ENCODE data around the gene TCF12.
A peak's percentile ranks its signal among the peaks of the same experiment; 100 is the strongest.

Gene TCF12

GRCh38 chr15:57025264-57025926 lies 107.0 kb downstream of the TCF12 start:
- no peak for DNase-seq

- DNase-seq: no peak
Observed at GRCh38 chr15:57026016-57026592, 107.7 kb downstream of the TCF12 start.

DNA sequence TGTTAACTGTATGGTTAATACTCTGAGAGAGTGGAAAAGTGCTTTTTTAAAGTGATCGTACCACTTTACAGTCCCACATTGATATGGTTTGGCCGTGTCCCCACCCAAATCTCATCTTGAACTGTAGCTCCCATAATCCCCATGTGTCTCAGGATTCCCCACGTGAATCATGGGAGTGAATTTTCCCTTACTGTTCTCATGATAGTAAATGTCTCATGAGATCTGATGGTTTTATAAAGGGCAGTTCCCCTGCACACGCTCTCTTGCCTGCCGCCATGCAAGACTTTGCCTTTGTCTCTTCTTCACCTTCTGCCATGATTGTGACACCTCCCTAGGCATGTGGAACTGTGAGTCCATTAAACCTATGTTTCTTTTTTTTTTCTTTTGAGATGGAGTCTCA lies 109.2 kb downstream of the TCF12 start:
- DNase-seq: no peak

DNA sequence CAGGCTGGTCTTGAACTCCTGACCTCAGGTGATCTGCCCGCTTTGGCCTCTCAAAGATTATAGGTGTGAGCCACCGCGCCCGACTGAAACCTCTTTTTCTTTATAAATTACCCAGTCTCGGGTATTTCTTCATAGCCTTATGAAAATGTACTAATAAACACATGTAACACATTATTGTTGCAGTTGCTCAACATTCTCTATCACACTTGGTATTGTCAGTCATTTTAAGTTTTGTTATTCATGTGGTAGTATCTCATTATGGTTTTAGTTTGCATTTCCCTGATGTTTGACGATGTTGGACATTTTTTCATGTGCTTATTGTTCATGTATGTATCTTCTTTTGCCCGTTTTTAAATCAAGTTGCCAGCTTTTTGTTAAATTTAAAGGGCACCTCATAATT lies 109.7 kb downstream of the TCF12 start:
- no peak for DNase-seq

DNA sequence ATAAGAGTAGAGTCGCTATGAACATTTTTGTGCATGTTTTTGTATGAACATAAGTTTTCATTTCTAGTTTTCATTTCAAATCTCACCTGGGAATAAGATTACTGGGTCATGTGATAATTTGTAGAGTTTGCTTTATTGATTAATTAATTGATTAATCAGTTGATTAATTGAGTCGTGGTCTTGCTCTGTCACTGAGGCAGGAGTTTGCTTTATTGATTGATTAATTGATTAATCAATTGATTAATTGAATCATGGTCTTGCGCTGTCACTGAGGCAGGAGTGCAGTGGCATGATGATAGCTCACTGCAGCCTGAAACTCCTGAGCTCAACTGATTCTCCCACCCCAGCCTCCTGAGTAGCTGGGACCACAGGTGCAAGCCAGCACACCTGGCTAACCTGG lies 111.6 kb downstream of the TCF12 start:
- no peak for DNase-seq

DNA sequence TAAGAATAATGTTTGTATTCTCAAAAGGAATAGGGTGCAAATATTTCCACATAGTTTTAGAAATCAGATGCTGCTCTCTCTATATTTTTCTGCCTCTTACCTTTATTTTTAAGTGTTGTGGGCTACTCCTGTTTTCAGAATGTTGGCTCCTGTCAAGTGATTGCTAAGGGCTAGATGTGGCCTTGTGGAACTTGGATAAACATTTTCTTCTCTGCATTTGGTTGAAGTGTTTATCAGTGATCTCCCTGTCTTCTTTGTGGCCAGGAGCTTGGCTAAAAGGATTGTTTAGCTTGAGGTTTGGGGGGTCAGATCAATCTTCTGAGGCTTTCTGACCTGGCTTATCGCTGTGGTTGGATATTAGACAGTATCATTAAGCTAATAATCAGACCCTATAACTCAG lies 112.6 kb downstream of the TCF12 start:
- no peak for DNase-seq

DNA sequence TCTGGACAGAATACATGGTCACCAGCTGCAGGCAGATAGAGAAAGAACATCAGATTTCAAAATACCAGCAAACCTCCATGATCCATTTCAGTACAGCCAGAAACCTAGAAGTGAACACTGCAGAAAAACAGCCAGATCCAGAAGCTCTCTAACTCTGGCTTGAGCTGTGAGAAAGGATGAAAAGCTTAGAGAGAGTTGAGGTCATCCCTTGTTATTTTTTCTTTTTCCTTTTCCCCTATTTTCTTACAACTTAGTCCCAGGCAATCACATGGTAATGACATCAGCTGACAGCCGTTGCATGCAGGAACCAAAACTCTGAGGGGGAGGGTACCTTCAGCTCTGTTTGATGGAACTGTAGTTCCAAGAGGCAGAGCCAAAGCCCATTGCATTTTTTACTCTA lies 113.2 kb downstream of the TCF12 start:
- DNase-seq: no peak

- DNase-seq: no peak
Observed at GRCh38 chr15:57032338-57032737, 113.9 kb downstream of the TCF12 start.

DNA sequence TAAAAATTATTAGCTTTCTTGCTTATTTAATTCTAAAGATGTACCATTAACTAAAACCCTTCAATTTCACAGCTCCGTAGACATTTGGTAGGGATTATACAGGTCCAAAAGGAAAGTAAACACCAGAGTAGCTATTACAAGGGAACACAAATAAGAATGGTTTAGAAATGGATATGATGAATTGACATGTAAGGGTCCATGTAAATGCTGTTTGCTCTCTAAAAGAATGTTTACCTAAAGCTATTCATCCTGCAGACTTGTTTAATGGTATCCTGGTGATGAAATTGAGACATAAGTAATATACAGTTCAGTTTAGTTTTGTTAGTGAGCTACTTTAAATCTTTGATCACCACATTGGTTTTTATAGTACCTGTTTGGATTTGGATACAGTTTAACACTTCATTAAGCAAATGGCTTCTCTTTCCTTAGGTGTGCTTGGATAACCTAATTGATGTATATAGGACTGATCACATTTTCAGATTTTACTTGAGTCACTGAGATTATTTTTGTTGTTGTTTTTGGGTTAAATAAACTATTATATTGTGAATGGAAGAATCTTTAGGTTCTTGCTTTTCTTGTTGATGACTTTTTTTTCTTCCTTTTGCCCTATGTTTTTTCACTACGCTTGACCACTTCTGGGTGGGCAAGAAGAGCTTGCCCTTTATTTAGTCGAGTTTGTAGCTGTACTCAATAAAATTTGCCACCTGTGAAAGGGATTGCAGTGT lies 115.4 kb downstream of the TCF12 start:
- no peak for DNase-seq

DNA sequence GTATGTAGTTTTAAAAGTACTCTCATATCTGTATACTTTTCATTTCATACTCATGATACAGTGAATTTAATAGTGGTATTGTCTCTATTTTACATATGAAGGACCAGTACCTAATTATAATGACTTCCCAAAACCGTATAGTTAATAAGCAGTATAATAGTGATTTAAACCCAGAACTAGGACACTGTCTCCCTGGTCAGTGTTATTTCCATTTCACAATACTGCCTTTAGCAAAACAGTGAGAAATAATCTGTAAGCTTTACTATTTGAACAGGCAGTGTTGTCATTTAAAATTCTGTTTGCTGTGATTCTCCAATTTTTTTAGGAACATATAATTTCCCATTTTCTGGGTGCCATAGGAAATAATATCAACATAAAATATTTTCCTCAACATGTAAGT lies 116.2 kb downstream of the TCF12 start:
- no peak for DNase-seq

DNA sequence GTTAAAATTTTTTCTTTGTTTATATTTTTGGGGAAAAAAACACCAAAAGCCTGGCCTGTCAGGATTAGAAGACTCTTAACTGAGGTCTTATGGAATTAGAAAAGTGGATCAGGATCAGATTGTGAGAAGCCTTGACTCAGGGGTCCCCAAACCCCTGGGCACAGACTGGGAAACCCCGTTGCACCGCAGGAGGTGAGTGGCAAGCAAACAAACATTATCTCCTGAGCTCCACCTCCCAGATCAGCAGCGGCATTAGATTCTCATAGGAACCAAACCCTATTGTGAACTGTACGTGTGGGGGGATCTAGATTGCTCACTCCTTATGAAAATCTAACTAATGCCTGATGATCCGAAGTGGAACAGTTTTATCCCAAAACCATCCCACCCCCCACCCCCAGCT lies 117.2 kb downstream of the TCF12 start:
- DNase-seq: no peak

GRCh38 chr15:57036352-57036751 lies 117.9 kb downstream of the TCF12 start:
- DNase-seq: no peak

DNA sequence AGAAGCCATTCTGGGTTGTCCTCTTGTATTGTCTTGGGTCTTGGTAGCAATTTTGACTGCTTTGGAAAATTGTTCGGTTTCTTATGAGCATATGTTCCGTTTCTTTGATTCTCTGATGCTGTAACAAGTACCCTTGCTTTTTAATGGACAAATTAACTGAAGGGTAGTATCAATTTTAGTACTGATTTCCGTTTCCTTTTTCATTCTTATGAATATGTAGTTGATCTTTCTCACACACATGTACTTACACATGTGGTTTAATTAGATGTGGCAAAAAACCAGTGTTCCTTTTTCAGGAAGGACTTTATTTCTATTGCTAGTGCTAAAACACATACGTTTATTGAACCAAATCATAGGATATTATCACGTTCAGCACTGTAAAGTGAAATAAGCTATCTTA lies 119.1 kb downstream of the TCF12 start:
- DNase-seq: peak; percentile 33

DNA sequence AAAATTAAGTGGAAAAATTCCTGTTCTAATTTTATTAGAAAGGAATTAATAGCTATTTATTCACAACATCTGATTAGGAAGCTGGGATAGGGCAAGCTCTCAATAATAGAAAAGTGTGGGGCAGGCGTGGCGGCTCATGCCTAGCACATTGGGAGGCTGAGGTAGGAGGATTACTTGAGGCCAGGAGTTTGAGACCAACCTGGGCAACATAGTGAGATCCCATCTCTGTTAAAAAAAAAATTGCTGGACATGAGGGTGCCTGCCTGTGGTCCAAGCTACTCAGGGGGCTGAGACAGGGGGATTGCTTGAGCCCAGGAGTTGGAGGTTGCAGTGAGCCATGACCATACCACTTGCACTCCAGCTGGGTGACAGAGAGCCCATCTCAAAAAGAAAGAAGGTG lies 119.6 kb downstream of the TCF12 start:
- no peak for DNase-seq

GRCh38 chr15:57038496-57038895 lies 120.1 kb downstream of the TCF12 start:
- no peak for DNase-seq

DNA sequence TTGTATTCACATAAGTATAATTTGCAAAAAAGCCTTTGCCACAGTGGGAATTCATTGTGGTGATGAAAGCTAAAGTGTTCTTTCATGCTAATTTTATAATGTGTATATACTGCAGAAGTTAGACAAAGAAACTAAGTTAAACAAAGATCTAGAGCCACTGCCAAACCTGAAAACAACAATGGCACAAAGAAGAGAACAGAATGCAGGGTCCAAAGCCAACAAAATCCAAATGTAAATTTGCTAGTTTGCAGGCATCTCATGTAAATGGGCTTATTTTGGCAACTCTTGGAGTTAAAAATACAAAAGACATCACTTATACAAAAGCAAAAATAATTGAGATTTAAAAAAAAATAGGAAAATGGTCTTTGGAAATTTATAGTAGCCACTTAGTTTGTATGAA lies 123.0 kb downstream of the TCF12 start:
- DNase-seq: no peak

GRCh38 chr15:57044072-57044702 lies 125.7 kb downstream of the TCF12 start:
- no peak for DNase-seq

DNA sequence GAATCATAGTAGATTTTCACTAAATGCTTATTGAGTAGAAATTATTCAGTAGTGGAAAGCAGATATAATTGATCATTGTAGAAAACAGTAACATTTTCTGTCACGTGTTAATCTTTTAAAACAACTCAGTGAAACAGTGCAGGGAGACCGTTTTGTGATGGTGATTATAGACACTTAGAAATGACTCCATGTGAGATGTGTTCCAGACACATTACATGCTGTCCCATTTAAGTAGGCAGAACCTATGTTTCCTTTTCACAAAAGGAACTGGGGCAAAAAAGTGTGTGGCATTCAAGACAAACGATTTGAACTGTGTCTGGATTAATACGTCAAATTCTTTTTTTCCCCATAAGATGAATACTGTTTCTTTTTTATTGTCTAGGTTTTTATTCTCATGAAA lies 126.5 kb downstream of the TCF12 start:
- no peak for DNase-seq

- DNase-seq: peak; percentile 31
Observed at GRCh38 chr15:57045741-57046382, 127.4 kb downstream of the TCF12 start.

GRCh38 chr15:57048930-57049549 lies 130.6 kb downstream of the TCF12 start:
- no peak for DNase-seq

DNA sequence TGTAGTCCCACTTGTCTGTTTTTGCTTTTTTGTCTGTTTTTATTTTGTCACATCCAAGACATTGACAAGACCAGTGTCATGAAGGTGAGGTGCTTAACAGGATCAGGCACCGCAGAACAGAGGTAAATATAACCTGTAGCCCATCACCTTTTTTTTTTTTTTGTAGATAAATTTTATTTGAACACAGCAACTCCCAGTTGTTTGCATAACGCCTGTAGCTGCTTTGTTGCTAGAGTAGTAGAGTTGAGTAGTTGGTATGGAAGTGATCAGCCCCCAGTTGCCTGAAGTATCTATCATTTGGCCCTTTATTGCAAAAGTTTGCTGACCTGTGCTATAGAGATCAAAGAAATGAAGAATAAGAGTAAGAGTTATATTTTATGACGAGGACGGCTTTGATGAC lies 135.0 kb downstream of the TCF12 start:
- DNase-seq: no peak

GRCh38 chr15:57054204-57054750 lies 135.8 kb downstream of the TCF12 start:
- no peak for DNase-seq

DNA sequence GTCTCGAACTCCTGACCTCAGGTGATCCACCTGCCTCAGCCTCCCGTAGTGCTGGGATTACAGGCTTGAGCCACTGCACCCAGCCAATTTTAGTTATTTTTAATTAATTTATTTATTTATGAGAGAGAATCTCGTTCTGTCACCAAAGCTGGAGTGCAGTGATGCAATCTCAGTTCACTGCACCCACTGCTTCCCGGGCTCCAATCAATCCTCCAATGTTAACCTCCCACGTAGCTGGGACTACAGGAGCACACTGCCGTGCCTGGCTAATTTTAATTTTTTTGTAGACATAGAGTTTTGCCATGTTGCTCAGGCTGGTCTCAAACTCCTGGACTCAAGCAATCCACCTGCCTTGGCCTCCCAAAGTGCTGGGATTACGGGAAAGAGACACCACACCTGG lies 137.9 kb downstream of the TCF12 start:
- no peak for DNase-seq

Measured in activated CD4-positive, alpha-beta T cell treated with anti-CD3 and anti-CD28 coated beads, Interleukin-2, amount 50 U/mL, for 16 hours (primary cell).